GM23338 (cell line): ENCODE results near the gene BMPR2.

ENCODE experiments used
- EZH2 ChIP-seq: fragments of 200-600 bp; sonication (generic); IDR thresholded peaks from one replicate; pipeline ENCODE4 v1.8.0; 2017; ENCODE audit warnings: antibody characterized with exemption, mild to moderate bottlenecking, low read depth; ENCODE audit not compliant: unreplicated experiment
- JUNB ChIP-seq: IDR thresholded peaks from one replicate; pipeline ENCODE4 v1.6.1; 2016; ENCODE audit warnings: antibody characterized with exemption; ENCODE audit not compliant: unreplicated experiment
- NANOG ChIP-seq: IDR thresholded peaks from 2 replicates; pipeline ENCODE4 v1.6.1; 2016; ENCODE audit warnings: antibody characterized with exemption, borderline replicate concordance
- POLR2AphosphoS5 ChIP-seq: IDR thresholded peaks from 2 replicates; pipeline ENCODE4 v1.6.1; 2016; ENCODE audit warnings: antibody characterized with exemption, low read depth
- REST ChIP-seq: IDR thresholded peaks from one replicate; pipeline ENCODE4 v1.6.1; 2018; ENCODE audit warnings: antibody characterized with exemption; ENCODE audit not compliant: unreplicated experiment
- TF ChIP-seq, protein P1 (sequence below), 2 experiments: fragments of 200-600 bp in 1 of 2; sonication (generic) in 1 of 2; conservative IDR thresholded peaks; 2 replicates each; pipeline versions ENCODE4 v1.5.1 to v1.6.1; 2016 to 2017; ENCODE audit warnings: antibody characterized with exemption in 2 of 2, low read depth in 2 of 2, mild to moderate bottlenecking in 2 of 2, moderate library complexity in 1 of 2

DNA sequence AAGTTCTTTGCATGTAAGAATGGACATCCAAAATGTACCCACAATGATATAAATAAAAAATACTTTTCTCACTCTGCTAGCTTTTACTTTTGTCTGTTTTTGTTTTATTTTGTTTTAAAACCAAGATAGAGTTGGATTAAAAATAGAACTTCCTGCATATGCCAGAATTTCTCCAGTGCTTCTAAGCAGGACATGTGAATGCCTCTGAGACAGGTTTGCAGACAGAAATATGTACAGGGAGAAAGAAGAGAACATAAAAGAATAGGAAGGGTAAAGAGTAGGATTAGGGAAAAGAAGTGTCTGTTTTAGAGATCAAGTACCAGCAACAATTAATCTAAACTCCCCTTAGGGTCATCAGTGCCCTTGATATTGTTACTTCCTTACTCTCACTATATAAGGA is 114.4 kb downstream of the BMPR2 start:
- TF ChIP-seq, protein P1, sequence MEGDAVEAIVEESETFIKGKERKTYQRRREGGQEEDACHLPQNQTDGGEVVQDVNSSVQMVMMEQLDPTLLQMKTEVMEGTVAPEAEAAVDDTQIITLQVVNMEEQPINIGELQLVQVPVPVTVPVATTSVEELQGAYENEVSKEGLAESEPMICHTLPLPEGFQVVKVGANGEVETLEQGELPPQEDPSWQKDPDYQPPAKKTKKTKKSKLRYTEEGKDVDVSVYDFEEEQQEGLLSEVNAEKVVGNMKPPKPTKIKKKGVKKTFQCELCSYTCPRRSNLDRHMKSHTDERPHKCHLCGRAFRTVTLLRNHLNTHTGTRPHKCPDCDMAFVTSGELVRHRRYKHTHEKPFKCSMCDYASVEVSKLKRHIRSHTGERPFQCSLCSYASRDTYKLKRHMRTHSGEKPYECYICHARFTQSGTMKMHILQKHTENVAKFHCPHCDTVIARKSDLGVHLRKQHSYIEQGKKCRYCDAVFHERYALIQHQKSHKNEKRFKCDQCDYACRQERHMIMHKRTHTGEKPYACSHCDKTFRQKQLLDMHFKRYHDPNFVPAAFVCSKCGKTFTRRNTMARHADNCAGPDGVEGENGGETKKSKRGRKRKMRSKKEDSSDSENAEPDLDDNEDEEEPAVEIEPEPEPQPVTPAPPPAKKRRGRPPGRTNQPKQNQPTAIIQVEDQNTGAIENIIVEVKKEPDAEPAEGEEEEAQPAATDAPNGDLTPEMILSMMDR (conservative IDR thresholded peaks at IDR 0.05; ENCODE audit: low read depth in 2 of 2), result no peak
- TF ChIP-seq EZH2 (no peak), JUNB (no peak), REST (no peak), POLR2AphosphoS5 (no peak), NANOG (no peak)
